Choroid plexus epithelial cell (primary cell): Measurements from ENCODE around the gene BANP.
"Not testable (repeated sequence)": the region's sequence is repeated elsewhere in the genome, so short reads cannot be mapped to it uniquely, and the experiment has no call there.

Experiments
- DNase-seq: peaks from one replicate; pipeline ENCODE4 v3.0.0-alpha.2; 2010; ENCODE audit warnings: low read depth
- H3K4me3 ChIP-seq: 2 replicates; pipeline ENCODE4 v1.5.1; 2011; ENCODE audit warnings: low read depth, mild to moderate bottlenecking, control low read depth, low read length, moderate library complexity
- TF ChIP-seq, protein P1 (sequence below): conservative IDR thresholded peaks from 2 replicates; pipeline ENCODE4 v1.5.1; 2011; ENCODE audit warnings: low read depth, mild to moderate bottlenecking, control low read depth, inconsistent platforms, low read length, moderate library complexity

Gene BANP

DNA sequence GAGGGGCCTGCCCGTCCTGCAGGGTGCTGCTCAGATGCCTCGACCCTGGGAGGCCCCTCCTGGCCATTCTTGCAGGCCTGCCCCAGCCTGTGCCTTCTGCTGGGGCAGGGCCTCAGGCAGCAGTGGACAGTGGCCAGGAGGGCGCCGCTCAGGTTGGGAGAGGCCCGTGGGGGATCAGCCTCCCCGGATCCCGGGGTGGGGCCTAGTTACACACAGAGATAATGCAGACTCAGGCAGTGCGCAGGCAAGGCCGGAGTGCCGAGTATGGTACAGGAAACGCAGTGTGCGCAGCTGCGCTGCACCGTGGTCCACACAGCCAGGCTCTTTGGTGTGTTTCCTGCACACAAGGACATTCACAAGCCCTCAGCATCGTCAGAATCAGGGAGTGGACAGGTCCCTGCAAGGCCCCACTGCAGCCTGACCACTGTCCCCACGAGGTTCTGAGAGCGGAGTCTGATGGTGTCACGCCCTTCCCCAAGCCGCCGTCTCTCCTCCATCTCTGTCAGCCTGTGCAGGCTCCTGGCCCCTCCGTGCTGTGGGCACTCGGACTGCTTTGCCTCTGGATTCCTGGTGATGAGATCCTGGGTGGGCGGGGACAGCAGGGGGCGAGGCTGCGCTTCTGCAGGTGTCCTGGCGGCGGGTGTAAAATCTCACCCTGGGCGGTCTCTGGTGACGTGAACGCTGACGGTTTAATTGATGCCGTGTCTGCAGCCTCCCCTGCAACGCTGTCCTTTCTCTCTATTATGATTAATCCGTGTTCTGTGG lies 141.7 kb downstream of the BANP start:
- DNase-seq, H3K4me3 ChIP-seq: not testable (repeated sequence)

DNA sequence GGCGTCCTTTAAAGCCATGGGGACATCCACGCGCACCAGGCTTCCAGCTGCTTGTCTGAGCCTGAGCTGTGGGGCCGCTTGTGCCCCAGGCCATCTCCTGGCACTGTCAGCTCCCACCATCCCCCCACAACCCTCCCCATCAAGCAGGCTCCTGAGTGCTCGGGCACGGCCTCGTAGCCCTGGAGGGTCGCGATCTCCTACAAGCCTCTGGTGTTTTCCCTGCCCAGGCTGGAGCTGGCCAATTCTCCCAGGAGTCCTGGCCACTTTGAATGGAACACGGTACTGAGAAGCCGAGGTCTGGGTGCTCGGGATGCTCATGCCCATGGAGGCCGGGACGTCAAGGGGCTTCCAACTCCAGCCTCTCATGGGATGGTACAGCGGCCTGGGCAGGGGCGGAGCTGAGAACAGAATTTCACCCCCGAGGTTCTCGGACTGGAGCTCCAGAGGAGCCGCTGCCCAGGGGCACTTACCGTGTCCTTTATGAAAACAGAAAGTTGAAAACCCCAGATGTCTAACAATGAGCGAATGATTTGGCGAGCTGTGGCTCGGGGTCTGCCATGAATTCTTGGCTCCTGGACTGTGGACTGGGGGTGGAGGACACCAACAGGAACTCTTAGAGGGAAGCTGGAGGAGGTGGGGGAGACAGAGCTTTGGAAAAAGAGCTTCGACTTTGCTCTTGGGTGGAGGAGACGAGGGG lies 142.5 kb downstream of the BANP start:
- not testable (repeated sequence) for DNase-seq, H3K4me3 ChIP-seq

DNA sequence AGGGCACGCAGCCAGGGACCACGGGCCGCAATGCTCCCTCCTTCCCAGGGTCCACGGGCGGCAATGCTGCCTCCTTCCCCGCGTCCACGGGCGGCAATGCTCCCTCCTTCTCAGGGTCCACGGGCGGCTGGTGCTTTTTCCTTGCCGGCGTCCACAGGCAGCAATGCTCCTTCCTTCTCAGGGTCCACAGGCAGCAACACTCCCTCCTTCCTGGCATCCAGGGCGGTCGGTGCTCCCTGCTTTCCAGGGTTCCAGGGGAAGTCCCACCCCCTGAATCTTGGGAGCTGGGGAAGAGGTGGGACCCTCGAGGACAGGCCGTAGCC lies 143.0 kb downstream of the BANP start:
- H3K4me3 ChIP-seq, DNase-seq: not testable (repeated sequence)

DNA sequence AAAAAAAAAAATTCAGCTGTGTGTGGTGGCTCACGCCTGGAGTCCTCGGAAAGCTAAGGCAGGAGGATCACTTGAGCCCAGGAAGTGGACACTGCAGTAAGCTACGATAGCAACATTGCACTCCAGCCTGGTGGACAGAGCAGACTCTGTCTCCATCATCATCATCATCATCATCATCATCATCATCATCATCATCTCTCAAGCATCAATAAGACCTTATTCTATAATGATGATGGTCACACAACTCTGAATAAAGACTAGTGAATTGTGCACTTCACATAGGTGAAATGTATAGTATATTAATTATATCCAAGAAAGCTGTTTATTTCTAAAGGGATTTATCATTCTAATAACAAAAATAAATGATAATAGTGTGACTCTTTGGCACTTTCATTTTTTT lies 143.7 kb downstream of the BANP start:
- not testable (repeated sequence) for DNase-seq, H3K4me3 ChIP-seq

DNA sequence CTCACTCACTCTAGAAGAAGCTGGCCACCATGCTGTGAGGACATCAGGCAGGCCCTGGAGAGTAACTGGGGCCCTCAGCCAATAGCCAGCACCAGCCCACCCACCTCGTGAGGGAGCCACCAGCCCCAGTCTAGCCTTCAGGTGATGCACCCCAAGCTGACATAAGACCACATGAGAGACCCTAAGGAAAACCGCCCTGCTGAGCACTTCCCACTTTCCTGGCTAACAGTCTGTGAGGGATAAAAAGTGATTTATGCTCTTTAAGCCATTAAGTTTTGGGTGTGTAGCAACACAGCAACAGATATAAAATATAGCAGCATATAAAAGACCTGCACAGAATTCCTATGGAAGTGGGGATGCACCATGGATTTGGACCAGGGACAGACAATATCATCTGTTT lies 145.4 kb downstream of the BANP start:
- H3K4me3 ChIP-seq, DNase-seq: not testable (repeated sequence)

DNA sequence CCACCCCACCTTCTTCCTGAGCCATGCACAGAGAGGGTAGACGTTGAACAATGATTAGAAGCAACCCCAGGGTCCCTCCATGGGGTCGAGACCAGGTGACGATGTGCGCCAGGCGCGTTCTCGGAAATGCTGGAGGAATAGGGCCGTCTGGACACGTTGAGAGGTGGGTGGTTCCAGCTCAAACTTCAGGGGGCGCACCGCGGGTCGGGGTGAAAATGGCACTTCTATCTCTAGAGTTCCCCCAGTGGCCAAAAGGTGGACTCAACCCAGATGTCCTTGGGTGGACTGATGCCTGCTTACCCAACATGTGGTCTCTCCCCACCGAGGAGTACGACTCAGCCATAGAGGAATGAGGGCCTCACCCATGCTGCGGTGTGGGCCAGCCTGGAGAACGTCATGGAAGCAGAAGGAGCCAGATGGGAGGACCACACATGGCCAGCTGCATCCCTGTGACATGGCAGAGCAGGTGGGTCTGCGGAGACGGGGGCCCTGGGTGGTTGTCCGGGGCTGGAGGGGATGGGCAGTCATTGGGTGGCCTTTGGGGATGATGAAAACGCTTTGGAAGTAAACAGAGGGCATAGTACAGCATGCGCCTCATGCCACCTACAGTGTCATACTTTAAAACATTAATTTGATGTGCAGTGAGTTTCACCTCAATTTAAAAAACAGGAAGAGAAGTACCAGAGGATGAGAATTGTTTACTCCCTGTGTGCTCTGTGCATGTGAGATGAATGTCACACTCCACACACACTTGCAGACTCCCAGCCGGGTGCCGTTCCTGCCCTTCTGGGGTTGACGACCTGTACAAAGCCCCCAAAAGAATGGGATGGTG lies 147.7 kb downstream of the BANP start:
- not testable (repeated sequence) for H3K4me3 ChIP-seq
- TF ChIP-seq, protein P1, sequence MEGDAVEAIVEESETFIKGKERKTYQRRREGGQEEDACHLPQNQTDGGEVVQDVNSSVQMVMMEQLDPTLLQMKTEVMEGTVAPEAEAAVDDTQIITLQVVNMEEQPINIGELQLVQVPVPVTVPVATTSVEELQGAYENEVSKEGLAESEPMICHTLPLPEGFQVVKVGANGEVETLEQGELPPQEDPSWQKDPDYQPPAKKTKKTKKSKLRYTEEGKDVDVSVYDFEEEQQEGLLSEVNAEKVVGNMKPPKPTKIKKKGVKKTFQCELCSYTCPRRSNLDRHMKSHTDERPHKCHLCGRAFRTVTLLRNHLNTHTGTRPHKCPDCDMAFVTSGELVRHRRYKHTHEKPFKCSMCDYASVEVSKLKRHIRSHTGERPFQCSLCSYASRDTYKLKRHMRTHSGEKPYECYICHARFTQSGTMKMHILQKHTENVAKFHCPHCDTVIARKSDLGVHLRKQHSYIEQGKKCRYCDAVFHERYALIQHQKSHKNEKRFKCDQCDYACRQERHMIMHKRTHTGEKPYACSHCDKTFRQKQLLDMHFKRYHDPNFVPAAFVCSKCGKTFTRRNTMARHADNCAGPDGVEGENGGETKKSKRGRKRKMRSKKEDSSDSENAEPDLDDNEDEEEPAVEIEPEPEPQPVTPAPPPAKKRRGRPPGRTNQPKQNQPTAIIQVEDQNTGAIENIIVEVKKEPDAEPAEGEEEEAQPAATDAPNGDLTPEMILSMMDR: peak; percentile 16
- DNase-seq: peak; percentile 49

DNA sequence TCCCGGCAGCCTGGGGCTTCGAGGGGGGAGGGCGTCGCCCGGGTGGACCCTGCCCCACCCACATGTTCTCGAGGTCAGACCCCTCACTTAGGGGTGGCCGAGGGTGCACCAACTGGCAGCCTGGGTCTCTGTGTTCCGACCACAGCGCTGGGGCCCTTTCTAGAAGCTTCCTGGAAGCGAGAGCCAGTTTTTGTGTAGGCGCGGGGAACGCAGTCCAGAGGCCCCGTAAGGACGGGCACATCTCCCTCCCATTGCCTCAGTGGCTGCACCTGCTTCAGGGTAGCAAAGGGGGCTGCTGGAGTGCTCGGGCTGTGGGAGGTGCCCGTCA lies 148.3 kb downstream of the BANP start:
- H3K4me3 ChIP-seq: no peak overlapping the region
- TF ChIP-seq, protein P1: no peak
- no peak for DNase-seq

DNA sequence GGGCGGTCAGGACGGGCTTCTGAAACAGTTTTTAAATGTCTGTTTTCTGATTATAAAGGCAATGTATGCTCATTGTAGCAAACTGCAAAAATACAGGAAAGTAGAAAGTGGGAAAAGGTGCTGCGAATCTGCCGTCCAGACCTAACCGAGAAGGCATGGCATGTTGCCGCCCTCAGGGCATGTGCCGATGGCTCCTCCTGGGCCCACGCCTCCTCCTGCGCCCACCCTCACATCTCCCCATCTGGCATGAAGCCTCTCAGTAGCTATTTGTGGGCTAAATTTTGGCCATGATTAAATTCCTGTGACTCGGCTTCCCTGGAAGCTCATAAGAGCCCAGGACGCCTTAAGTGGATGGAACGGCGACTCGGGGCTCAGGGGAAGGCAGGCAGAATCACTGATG lies 148.7 kb downstream of the BANP start:
- DNase-seq, H3K4me3 ChIP-seq: not testable (repeated sequence)

DNA sequence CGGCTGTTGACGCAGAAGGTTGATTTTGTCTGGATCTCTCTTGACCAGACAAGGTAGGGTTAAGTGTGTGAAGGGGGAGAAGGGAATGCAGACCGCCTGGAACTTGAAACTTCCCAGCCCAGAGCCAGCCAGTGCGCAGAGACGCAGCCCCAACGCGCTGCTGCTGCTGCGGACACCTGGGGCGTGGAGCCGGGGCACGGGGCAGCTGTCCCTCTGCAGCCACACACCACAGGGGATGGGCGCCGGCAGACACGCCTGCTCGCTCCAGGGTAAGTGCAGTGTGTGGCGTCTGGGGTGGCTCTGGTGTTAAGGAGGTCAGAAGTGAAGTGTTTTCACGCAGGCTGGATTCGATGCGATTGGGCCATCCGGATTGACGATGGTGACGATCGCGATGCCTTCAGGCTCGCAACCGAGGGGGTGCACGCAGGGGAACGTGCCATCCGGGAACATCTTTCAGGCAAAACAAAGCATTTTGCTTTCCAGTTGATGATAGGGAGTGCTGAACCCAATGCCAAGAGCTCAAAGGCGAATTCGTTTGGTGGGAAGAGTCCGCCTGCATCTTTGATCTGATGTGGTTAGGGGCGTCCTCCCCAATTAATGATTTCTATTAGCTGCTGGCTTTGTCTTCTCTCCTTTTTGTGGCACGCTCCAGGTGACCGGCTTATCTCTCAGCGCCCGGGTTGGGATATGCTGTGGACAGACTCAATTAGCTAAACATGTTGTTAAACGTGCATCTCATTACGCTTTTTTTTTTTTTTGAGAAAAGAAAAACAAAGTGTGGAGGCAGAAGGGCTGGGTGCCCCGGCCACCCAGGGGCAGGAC lies 149.8 kb downstream of the BANP start:
- H3K4me3 ChIP-seq: peak overlapping the region; percentile 34
- peak; percentile 52 for DNase-seq

DNA sequence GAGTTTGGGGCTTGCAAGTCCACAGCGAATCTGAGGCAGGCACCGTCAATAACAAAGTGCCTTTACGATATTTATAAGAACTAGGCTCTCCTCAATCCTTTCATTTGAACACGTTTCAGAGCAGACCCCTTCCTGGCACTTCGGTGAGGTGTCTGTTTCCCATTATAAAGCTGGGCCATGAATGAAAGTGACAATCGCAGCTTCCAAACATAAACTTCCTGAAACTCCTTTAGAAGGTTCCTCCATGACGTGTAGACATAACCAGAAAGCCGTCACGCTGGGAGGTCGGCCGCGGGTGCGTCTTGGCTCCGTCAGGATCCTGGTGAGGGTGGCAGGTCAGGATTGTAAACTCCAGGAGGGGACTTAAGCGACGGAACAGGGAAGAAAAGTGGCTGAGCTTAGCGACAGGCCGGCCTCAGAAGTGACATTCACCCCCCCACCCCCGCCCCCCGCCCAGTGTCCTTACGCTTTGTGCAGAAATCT lies 150.4 kb downstream of the BANP start:
- peak overlapping the region; percentile 3 for H3K4me3 ChIP-seq
- DNase-seq: peak; percentile 23

DNA sequence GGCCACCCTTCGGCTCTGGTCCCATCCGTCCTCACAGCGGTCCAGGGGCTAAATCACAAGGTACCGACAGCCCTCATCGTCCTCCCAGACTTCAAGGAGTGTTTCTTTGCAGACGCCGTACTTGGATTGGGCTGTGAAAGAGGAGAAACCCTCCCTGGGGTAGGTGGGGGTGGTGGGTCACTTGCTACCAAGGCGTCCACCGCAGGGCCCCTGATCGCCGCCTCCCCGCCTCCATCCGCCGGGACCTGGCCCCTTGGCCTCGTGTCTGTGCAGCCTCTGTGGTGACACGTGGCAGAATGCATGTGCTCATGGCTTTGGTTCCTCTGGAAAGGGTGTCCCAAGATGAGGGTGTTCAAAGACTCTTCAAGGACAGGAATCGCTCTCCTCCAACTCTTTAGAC lies 151.4 kb downstream of the BANP start:
- DNase-seq: no peak
- H3K4me3 ChIP-seq: no peak overlapping the region
- TF ChIP-seq, protein P1: no peak
